ENCODE results near the gene IMPDH1. TPM values are rescaled to one million over a fixed set of nuclear protein-coding genes. Genes with fewer than 3 reads are reported as not detected.

The IMPDH1 gene
- total and polyA plus RNA-seq, 9 of the 15 experiments (the other 6 are each of a cell fraction or from before 2014, with no cell fraction given): 0.80 to 118 (median 64.3) TPM

DNA sequence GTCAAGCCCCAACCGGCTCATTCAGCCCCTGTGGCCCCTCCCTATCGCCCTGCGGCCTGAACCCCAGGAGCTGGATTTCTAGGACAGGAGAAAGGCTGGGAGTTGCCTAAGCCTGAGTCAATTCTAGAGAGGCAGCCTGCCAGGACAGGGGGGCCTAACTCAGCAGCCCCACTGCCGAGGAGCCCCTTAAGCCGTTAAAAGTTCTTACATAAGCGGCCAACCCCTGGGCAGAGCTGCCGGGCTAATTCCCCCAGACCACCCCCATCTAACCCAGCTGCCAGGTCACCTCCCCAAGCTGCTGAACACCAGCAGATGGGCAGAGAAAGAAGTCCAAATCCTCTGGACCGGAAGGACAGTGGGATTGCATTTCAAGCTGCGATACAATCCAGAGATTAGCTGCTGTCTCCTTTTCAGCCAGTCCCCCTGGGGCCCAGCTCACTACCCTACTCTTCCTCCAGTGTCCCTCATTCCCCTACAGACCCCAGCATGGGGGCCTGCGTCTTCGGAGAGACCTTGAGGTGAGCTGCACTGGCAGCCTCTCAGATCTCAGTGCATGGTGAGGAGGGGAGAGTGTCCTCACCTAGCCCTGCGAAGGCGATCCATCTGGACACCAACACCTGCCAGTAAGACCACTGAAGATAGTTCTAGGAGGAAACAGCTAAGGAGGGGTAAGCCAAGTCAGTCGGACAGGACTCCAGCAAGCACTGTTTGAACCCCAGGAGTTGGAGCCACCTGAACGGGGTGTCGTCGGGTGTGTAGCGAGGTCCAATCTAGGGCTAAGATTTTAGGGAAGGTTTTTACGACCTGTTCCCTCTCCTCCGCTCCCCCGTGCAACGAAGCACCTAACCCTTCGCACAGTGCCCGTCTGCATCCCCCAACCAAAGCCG is 830 bp downstream of the IMPDH1 start (continued):
- TF ChIP-seq, protein P1, sequence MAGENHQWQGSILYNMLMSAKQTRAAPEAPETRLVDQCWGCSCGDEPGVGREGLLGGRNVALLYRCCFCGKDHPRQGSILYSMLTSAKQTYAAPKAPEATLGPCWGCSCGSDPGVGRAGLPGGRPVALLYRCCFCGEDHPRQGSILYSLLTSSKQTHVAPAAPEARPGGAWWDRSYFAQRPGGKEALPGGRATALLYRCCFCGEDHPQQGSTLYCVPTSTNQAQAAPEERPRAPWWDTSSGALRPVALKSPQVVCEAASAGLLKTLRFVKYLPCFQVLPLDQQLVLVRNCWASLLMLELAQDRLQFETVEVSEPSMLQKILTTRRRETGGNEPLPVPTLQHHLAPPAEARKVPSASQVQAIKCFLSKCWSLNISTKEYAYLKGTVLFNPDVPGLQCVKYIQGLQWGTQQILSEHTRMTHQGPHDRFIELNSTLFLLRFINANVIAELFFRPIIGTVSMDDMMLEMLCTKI (IDR thresholded peaks at IDR 0.05; ENCODE audit: partially characterized antibody): no peak
- no peak for TF ChIP-seq FIP1L1 (IDR thresholded peaks at IDR 0.05; ENCODE audit: low read depth, low read length, poor library complexity, severe bottlenecking)
- no peak for TF ChIP-seq TFAM (CRISPR knock-in tag; conservative IDR thresholded peaks at IDR 0.05)
- TF ChIP-seq TRIM28 (IDR thresholded peaks at IDR 0.05): no peak
- peak; percentile 80 for TF ChIP-seq LCOR (CRISPR knock-in tag; IDR thresholded peaks at IDR 0.05)
- no peak for TF ChIP-seq HLTF (IDR thresholded peaks at IDR 0.05)
- TF ChIP-seq SMARCA5 (IDR thresholded peaks at IDR 0.05): no peak
- no peak for TF ChIP-seq TSC22D4 (tag; IDR thresholded peaks at IDR 0.05)
- TF ChIP-seq, protein P2, sequence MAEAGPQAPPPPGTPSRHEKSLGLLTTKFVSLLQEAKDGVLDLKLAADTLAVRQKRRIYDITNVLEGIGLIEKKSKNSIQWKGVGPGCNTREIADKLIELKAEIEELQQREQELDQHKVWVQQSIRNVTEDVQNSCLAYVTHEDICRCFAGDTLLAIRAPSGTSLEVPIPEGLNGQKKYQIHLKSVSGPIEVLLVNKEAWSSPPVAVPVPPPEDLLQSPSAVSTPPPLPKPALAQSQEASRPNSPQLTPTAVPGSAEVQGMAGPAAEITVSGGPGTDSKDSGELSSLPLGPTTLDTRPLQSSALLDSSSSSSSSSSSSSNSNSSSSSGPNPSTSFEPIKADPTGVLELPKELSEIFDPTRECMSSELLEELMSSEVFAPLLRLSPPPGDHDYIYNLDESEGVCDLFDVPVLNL (CRISPR knock-in tag; IDR thresholded peaks at IDR 0.05; ENCODE audit: low read depth): no peak
- TF ChIP-seq, protein P3, sequence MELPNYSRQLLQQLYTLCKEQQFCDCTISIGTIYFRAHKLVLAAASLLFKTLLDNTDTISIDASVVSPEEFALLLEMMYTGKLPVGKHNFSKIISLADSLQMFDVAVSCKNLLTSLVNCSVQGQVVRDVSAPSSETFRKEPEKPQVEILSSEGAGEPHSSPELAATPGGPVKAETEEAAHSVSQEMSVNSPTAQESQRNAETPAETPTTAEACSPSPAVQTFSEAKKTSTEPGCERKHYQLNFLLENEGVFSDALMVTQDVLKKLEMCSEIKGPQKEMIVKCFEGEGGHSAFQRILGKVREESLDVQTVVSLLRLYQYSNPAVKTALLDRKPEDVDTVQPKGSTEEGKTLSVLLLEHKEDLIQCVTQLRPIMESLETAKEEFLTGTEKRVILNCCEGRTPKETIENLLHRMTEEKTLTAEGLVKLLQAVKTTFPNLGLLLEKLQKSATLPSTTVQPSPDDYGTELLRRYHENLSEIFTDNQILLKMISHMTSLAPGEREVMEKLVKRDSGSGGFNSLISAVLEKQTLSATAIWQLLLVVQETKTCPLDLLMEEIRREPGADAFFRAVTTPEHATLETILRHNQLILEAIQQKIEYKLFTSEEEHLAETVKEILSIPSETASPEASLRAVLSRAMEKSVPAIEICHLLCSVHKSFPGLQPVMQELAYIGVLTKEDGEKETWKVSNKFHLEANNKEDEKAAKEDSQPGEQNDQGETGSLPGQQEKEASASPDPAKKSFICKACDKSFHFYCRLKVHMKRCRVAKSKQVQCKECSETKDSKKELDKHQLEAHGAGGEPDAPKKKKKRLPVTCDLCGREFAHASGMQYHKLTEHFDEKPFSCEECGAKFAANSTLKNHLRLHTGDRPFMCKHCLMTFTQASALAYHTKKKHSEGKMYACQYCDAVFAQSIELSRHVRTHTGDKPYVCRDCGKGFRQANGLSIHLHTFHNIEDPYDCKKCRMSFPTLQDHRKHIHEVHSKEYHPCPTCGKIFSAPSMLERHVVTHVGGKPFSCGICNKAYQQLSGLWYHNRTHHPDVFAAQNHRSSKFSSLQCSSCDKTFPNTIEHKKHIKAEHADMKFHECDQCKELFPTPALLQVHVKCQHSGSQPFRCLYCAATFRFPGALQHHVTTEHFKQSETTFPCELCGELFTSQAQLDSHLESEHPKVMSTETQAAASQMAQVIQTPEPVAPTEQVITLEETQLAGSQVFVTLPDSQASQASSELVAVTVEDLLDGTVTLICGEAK (IDR thresholded peaks at IDR 0.05): peak; percentile 54; the same call in 1 of the 2 replicates
- TF ChIP-seq, protein P3 (CRISPR knock-in tag; IDR thresholded peaks at IDR 0.05): no peak
- no peak for TF ChIP-seq GTF2E2 (tag; IDR thresholded peaks at IDR 0.05)
- TF ChIP-seq, protein P4, sequence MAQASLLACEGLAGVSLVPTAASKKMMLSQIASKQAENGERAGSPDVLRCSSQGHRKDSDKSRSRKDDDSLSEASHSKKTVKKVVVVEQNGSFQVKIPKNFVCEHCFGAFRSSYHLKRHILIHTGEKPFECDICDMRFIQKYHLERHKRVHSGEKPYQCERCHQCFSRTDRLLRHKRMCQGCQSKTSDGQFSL (CRISPR knock-in tag; IDR thresholded peaks at IDR 0.05): peak; percentile 76
- TF ChIP-seq, protein P4 (tag; IDR thresholded peaks at IDR 0.05): no peak
